ENCODE data around the gene ZNF583.
A peak's percentile ranks its signal among the peaks of the same experiment; 100 is the strongest.

ZNF583 gene

DNA sequence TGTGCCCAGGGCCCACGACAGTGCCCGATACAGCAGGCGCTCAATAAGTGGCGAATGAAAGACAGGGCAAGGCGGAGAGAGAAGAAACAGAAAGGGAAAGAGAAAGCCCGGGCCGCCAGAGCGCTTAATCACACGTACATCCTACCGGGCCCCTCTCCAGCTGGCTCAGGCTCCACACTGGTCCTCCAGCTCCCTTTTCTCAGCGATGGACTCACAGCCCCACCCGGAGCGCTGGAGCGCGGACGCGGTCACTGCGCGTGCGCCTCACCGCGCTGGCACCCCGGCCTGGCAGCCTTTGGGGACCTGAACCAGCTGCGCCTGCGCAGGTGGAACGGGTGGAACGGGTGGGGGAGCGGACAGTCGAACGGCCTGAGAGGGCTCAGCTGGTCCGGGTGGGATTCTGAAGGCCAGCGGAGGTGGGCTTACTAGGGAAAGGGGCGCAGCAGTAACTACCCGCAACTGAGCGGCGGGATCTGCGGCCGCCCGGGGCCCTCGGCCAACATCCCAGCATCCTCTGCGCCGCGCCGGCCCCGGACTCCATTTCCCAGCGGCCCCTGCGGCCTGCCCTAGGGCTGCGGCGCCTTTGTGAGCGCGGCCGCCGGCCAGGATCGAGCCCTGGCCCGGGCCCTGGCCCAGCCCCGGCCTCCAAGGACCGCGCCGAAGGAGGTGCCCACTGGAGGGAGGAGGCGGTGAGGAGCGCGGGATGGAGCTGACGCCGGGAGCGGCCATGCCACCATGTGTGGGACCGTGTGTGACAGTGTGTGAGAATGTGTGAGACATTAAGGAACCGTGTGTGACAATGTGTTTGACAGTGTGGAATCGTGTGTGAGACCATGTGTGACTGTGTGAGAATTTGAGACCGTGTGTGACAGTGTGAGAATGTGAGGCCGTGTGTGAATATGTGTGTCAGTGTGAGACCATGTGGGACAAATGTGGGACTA is at the start of gene ZNF583:
ZNF583 (plus strand) TSS at position 569 of the 941 bp plus-strand sequence. CDS start 2,783 bp downstream, outside the sequence.
- POLR2A ChIA-PET: interaction anchor here (0.7 to 1.7 kb wide), 9 partner anchors 8 to 283 kb away, joined by 3 to 6 read pairs (median 3); partner anchors contain the start of genes ZNF582 and ZNF787
- TF ChIP-seq ZSCAN30 (tag by site-specific recombination; IDR thresholded peaks at IDR 0.05): peak; percentile 91
- TF ChIP-seq, protein P1, sequence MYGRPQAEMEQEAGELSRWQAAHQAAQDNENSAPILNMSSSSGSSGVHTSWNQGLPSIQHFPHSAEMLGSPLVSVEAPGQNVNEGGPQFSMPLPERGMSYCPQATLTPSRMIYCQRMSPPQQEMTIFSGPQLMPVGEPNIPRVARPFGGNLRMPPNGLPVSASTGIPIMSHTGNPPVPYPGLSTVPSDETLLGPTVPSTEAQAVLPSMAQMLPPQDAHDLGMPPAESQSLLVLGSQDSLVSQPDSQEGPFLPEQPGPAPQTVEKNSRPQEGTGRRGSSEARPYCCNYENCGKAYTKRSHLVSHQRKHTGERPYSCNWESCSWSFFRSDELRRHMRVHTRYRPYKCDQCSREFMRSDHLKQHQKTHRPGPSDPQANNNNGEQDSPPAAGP (tag by site-specific recombination; IDR thresholded peaks at IDR 0.05): 0 out of 2 replicates have a peak, but pooled peaks have one; percentile 36
- peak; percentile 79 for TF ChIP-seq ZNF792 (tag by site-specific recombination; IDR thresholded peaks at IDR 0.05)
- no peak for TF ChIP-seq ZBTB7A (tag by site-specific recombination; IDR thresholded peaks at IDR 0.05; ENCODE audit: low read depth)
- no peak for TF ChIP-seq YY2 (tag by site-specific recombination; IDR thresholded peaks at IDR 0.05)
- TF ChIP-seq ZFP69B (tag by site-specific recombination; IDR thresholded peaks at IDR 0.05): 0 out of 2 replicates have a peak, but pooled peaks have one; percentile 39
- peak; percentile 34; the same call in 1 of the 2 replicates for TF ChIP-seq TRIM28 (IDR thresholded peaks at IDR 0.05; ENCODE audit: borderline replicate concordance, low read length)
- TF ChIP-seq ZNF133 (tag by site-specific recombination; IDR thresholded peaks at IDR 0.05): peak; percentile 41; the same call in 1 of the 2 replicates
- TF ChIP-seq ZNF548 (tag by site-specific recombination; IDR thresholded peaks at IDR 0.05): peak; percentile 20; the same call in 1 of the 2 replicates
- peak; percentile 45; the same call in 1 of the 2 replicates for TF ChIP-seq ZBTB8A (tag by site-specific recombination; IDR thresholded peaks at IDR 0.05)
- TF ChIP-seq, protein P2, sequence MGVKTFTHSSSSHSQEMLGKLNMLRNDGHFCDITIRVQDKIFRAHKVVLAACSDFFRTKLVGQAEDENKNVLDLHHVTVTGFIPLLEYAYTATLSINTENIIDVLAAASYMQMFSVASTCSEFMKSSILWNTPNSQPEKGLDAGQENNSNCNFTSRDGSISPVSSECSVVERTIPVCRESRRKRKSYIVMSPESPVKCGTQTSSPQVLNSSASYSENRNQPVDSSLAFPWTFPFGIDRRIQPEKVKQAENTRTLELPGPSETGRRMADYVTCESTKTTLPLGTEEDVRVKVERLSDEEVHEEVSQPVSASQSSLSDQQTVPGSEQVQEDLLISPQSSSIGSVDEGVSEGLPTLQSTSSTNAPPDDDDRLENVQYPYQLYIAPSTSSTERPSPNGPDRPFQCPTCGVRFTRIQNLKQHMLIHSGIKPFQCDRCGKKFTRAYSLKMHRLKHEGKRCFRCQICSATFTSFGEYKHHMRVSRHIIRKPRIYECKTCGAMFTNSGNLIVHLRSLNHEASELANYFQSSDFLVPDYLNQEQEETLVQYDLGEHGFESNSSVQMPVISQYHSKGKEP (tag by site-specific recombination; IDR thresholded peaks at IDR 0.05): 0 out of 2 replicates have a peak, but pooled peaks have one; percentile 35
- TF ChIP-seq ZNF660 (tag by site-specific recombination; IDR thresholded peaks at IDR 0.05): peak; percentile 51; the same call in 1 of the 2 replicates
- peak; percentile 77 for TF ChIP-seq ZNF169 (tag by site-specific recombination; IDR thresholded peaks at IDR 0.05)
- no peak for TF ChIP-seq ZFP3 (tag by site-specific recombination; IDR thresholded peaks at IDR 0.05; ENCODE audit: low read depth)
- TF ChIP-seq, protein P3, sequence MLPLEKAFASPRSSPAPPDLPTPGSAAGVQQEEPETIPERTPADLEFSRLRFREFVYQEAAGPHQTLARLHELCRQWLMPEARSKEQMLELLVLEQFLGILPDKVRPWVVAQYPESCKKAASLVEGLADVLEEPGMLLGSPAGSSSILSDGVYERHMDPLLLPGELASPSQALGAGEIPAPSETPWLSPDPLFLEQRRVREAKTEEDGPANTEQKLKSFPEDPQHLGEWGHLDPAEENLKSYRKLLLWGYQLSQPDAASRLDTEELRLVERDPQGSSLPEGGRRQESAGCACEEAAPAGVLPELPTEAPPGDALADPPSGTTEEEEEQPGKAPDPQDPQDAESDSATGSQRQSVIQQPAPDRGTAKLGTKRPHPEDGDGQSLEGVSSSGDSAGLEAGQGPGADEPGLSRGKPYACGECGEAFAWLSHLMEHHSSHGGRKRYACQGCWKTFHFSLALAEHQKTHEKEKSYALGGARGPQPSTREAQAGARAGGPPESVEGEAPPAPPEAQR (tag by site-specific recombination; IDR thresholded peaks at IDR 0.05): 0 out of 2 replicates have a peak, but pooled peaks have one; percentile 45
- TF ChIP-seq SP7 (tag by site-specific recombination; IDR thresholded peaks at IDR 0.05): 0 out of 2 replicates have a peak, but pooled peaks have one; percentile 35
- TF ChIP-seq ZBTB48 (tag by site-specific recombination; IDR thresholded peaks at IDR 0.05): peak; percentile 90
- TF ChIP-seq HOXC10 (CRISPR knock-in tag; IDR thresholded peaks at IDR 0.05): peak; percentile 26; the same call in 1 of the 2 replicates
- TF ChIP-seq, protein P4, sequence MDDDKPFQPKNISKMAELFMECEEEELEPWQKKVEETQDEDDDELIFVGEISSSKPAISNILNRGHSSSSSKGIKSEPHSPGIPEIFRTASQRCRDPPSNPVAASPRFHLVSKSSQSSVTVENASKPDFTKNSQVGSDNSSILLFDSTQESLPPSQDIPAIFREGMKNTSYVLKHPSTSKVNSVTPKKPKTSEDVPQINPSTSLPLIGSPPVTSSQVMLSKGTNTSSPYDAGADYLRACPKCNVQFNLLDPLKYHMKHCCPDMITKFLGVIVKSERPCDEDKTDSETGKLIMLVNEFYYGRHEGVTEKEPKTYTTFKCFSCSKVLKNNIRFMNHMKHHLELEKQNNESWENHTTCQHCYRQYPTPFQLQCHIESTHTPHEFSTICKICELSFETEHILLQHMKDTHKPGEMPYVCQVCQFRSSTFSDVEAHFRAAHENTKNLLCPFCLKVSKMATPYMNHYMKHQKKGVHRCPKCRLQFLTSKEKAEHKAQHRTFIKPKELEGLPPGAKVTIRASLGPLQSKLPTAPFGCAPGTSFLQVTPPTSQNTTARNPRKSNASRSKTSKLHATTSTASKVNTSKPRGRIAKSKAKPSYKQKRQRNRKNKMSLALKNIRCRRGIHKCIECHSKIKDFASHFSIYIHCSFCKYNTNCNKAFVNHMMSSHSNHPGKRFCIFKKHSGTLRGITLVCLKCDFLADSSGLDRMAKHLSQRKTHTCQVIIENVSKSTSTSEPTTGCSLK (tag by site-specific recombination; IDR thresholded peaks at IDR 0.05): peak; percentile 36; the same call in 1 of the 2 replicates
- TF ChIP-seq, protein P5, sequence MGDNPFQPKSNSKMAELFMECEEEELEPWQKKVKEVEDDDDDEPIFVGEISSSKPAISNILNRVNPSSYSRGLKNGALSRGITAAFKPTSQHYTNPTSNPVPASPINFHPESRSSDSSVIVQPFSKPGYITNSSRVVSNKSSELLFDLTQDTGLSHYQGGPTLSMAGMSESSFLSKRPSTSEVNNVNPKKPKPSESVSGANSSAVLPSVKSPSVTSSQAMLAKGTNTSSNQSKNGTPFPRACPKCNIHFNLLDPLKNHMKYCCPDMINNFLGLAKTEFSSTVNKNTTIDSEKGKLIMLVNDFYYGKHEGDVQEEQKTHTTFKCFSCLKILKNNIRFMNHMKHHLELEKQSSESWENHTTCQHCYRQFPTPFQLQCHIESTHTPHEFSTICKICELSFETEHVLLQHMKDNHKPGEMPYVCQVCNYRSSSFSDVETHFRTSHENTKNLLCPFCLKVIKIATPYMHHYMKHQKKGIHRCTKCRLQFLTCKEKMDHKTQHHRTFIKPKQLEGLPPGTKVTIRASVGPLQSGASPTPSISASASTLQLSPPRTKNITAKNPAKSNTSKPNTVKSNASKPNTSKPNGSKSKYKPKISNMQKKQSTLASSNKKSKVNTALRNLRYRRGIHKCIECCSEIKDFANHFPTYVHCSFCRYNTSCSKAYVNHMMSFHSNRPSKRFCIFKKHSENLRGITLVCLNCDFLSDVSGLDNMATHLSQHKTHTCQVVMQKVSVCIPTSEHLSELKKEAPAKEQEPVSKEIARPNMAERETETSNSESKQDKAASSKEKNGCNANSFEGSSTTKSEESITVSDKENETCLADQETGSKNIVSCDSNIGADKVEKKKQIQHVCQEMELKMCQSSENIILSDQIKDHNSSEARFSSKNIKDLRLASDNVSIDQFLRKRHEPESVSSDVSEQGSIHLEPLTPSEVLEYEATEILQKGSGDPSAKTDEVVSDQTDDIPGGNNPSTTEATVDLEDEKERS (tag by site-specific recombination; IDR thresholded peaks at IDR 0.05): peak; percentile 88; the same call in 1 of the 2 replicates
- TF ChIP-seq ZNF777 (tag by site-specific recombination; IDR thresholded peaks at IDR 0.05; ENCODE audit: borderline replicate concordance): 0 out of 2 replicates have a peak, but pooled peaks have one; percentile 46
- TF ChIP-seq KLF16 (tag by site-specific recombination; IDR thresholded peaks at IDR 0.05): peak; percentile 78; the same call in 1 of the 2 replicates
- no peak for TF ChIP-seq ZNF555 (tag by site-specific recombination; conservative IDR thresholded peaks at IDR 0.05)
- peak; percentile 75 for TF ChIP-seq ZXDB (tag by site-specific recombination; IDR thresholded peaks at IDR 0.05)
- TF ChIP-seq, protein P6, sequence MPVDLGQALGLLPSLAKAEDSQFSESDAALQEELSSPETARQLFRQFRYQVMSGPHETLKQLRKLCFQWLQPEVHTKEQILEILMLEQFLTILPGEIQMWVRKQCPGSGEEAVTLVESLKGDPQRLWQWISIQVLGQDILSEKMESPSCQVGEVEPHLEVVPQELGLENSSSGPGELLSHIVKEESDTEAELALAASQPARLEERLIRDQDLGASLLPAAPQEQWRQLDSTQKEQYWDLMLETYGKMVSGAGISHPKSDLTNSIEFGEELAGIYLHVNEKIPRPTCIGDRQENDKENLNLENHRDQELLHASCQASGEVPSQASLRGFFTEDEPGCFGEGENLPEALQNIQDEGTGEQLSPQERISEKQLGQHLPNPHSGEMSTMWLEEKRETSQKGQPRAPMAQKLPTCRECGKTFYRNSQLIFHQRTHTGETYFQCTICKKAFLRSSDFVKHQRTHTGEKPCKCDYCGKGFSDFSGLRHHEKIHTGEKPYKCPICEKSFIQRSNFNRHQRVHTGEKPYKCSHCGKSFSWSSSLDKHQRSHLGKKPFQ (tag by site-specific recombination; IDR thresholded peaks at IDR 0.05): no peak; the same call in 1 of the 2 replicates

More for the DNA sequence above, at the start of gene ZNF583:
- CTCF ChIA-PET: interaction anchor here (0.5 to 2.3 kb wide), 4 partner anchors 11 to 85 kb away, joined by 3 to 8 read pairs (median 4); partner anchors contain the start of gene ZNF582
- Histone ChIP-seq H3K4me3 (ENCODE audit: low read depth, low read length) (peak within 1 kb of the TSS; percentile 96), H3K9me3 (ENCODE audit: control insufficient read depth, insufficient read depth, low read depth, low read length) (no peaks in the 10 kb centered on the region), H3K27ac (ENCODE audit: extremely low read depth, low read depth, low read length) (peak within 1 kb of the TSS; percentile 83), H3K36me3 (ENCODE audit: control insufficient read depth in 2 of 2, insufficient read depth in 1 of 2, low read length in 2 of 2) (peaks cover 25 to 39% of the 10 kb centered on the region in 2 experiments), H3K4me1 (ENCODE audit: control insufficient read depth, insufficient read depth, low read length) (no peaks in the 10 kb centered on the region)

All from HEK293 (cell line).